ENCODE measurements around the gene ERP29. TPM values are rescaled to one million over a fixed set of nuclear protein-coding genes. Genes with fewer than 3 reads are reported as not detected.
"Not testable (repeated sequence)": the region's sequence is repeated elsewhere in the genome, so short reads cannot be mapped to it uniquely, and the experiment has no call there.

ERP29 gene
- total RNA-seq, 1 donor from 2014 or later: 56.6 TPM

DNA sequence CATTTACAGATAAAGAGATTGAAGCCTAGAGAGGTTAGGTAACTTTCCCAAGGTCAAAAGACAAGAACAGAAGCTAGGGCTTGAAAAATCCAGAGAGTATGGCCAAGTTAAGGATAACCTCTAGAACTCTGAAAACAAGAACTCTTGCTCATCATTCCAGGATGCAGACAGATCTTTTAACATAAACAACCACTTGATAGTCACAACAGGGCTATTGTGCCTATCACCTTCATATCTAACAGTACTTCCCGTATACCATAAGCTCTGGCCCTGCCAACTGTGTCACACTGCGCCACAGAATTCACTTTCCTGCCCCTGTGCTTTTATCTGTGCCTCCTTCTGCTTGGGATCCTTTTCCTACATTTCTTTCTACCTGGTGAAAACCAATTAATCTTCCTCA is 18.2 kb downstream of the ERP29 start:
- no peaks in the 10 kb centered on the region for H3K27me3 Mint-ChIP-seq
- H3K9me3 Mint-ChIP-seq: no peaks in the 10 kb centered on the region
- intact Hi-C loops (cut with micrococcal nuclease): no loop called here
- no peak overlapping the region for H3K4me3 Mint-ChIP-seq
- H3K27ac Mint-ChIP-seq: peak overlapping the region; percentile 19
- DNase-seq: no peak
- peaks cover 56% of the 10 kb centered on the region for H3K36me3 Mint-ChIP-seq (ENCODE audit: low read depth)
- H3K4me1 Mint-ChIP-seq: peaks cover 12% of the 10 kb centered on the region

GRCh38 chr12:112032292-112032691 is 19.1 kb downstream of the ERP29 start:
- Mint-ChIP-seq H3K4me1 (peaks cover 10% of the 10 kb centered on the region), H3K4me3 (no peak overlapping the region), H3K27ac (peak overlapping the region; percentile 35), H3K27me3 (no peaks in the 10 kb centered on the region), H3K9me3 (no peaks in the 10 kb centered on the region), H3K36me3 (ENCODE audit: low read depth) (peaks cover 59% of the 10 kb centered on the region)
- no peak for DNase-seq
- intact Hi-C loops (cut with micrococcal nuclease): no loop called here

- no peak for DNase-seq
- Mint-ChIP-seq H3K27me3 (no peaks in the 10 kb centered on the region), H3K27ac (no peak overlapping the region), H3K4me3 (no peak overlapping the region), H3K4me1 (peaks cover 3% of the 10 kb centered on the region), H3K36me3 (ENCODE audit: low read depth) (peaks cover 63% of the 10 kb centered on the region), H3K9me3 (no peaks in the 10 kb centered on the region)
- intact Hi-C loops (cut with micrococcal nuclease): no loop called here
These were observed 22.1 kb downstream of the ERP29 start for GRCh38 chr12:112035219-112035785.

- H3K4me3 Mint-ChIP-seq; DNase-seq; H3K27me3 Mint-ChIP-seq; intact Hi-C loops (cut with micrococcal nuclease); H3K27ac Mint-ChIP-seq; H3K4me1 Mint-ChIP-seq; H3K9me3 Mint-ChIP-seq: not testable (repeated sequence)
- H3K36me3 Mint-ChIP-seq (ENCODE audit: low read depth): peaks cover 58% of the 10 kb centered on the region
These were observed 23.4 kb downstream of the ERP29 start for GRCh38 chr12:112036614-112037013.

- H3K4me3 Mint-ChIP-seq: no peak overlapping the region
- no peaks in the 10 kb centered on the region for H3K9me3 Mint-ChIP-seq
- H3K4me1 Mint-ChIP-seq: peaks cover 6% of the 10 kb centered on the region
- intact Hi-C loops (cut with micrococcal nuclease): no loop called here
- DNase-seq: no peak
- H3K36me3 Mint-ChIP-seq (ENCODE audit: low read depth): peaks cover 55% of the 10 kb centered on the region
- peak overlapping the region; percentile 22 for H3K27ac Mint-ChIP-seq
- no peaks in the 10 kb centered on the region for H3K27me3 Mint-ChIP-seq
These were observed 32.8 kb downstream of the ERP29 start for GRCh38 chr12:112046003-112046402.

DNA sequence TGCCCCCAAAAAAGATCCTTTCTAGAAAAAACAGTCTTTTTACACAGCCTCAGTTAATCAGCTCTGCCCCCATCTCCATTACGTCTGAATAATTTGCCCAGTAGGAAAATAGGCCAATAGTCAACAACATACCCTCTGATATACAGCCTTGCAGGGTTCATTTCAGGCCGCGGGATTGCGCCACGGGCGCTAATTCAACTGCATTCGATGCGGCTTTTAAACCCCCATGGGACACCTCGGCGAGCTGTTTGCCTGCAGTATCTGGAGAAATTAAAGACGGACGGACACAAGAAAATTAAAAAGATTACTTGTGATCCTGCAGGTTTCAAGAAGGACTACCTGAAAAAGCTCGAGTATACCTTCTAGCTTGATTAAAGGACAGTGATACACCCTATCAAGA is 36.1 kb downstream of the ERP29 start:
- intact Hi-C loops (cut with micrococcal nuclease): no loop called here
- Mint-ChIP-seq H3K36me3 (ENCODE audit: low read depth) (peaks cover 61% of the 10 kb centered on the region), H3K27me3 (no peaks in the 10 kb centered on the region)

DNA sequence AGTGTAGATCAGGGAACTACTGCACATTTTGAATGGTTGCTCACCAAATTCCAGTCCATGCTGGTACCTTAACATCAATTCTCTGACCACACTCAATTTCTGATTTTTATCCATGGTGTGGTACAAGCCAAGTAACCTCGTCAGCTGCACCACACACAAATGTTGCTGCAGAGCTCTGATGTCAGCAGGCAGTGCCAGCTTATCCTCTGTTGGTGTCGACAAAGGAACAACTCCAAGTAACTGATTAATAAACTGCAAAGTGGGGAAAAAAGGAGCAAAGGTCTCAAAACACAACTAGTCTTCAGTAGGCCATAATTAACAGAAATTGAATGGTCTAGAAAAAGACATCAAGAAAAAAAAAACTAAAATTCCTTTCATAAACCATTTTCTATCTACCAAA is 47.9 kb downstream of the ERP29 start:
- H3K9me3 Mint-ChIP-seq: no peaks in the 10 kb centered on the region
- no peak overlapping the region for H3K4me3 Mint-ChIP-seq
- DNase-seq: no peak
- intact Hi-C loops (cut with micrococcal nuclease): no loop called here
- H3K4me1 Mint-ChIP-seq: no peaks in the 10 kb centered on the region
- no peak overlapping the region for H3K27ac Mint-ChIP-seq
- H3K36me3 Mint-ChIP-seq (ENCODE audit: low read depth): peaks cover 53% of the 10 kb centered on the region
- no peaks in the 10 kb centered on the region for H3K27me3 Mint-ChIP-seq

More for the DNA sequence above, 36.1 kb downstream of the ERP29 start:
- Mint-ChIP-seq H3K27ac (no peak overlapping the region), H3K4me3 (no peak overlapping the region), H3K4me1 (peaks cover 10% of the 10 kb centered on the region), H3K9me3 (no peaks in the 10 kb centered on the region)
- no peak for DNase-seq

GRCh38 chr12:112063273-112063672 is 50.0 kb downstream of the ERP29 start:
- Mint-ChIP-seq H3K9me3 (no peaks in the 10 kb centered on the region), H3K36me3 (ENCODE audit: low read depth) (peaks cover 56% of the 10 kb centered on the region), H3K27ac (no peak overlapping the region), H3K27me3 (no peaks in the 10 kb centered on the region), H3K4me1 (no peaks in the 10 kb centered on the region), H3K4me3 (no peak overlapping the region)
- intact Hi-C loops (cut with micrococcal nuclease): no loop called here
- DNase-seq: no peak

- H3K27ac Mint-ChIP-seq: peak overlapping the region; percentile 43
- H3K9me3 Mint-ChIP-seq: no peaks in the 10 kb centered on the region
- no peak for DNase-seq
- H3K4me1 Mint-ChIP-seq: no peaks in the 10 kb centered on the region
- peaks cover 56% of the 10 kb centered on the region for H3K36me3 Mint-ChIP-seq (ENCODE audit: low read depth)
- H3K27me3 Mint-ChIP-seq: no peaks in the 10 kb centered on the region
- H3K4me3 Mint-ChIP-seq: no peak overlapping the region
- intact Hi-C loops (cut with micrococcal nuclease): no loop called here
These were observed 53.3 kb downstream of the ERP29 start for GRCh38 chr12:112066566-112066965.

Other genes with a start within 250 kb of the ERP29 start
- 0.09 and 0.21 TPM in 2 replicates for gene ALDH2, start 246.5 kb upstream of the ERP29 start, total RNA-seq
- 76.0 and 80.2 TPM in 2 replicates for gene MAPKAPK5, start 171.2 kb upstream of the ERP29 start, total RNA-seq
- 9.7 and 11.1 TPM in 2 replicates for gene TMEM116, start 261 bp upstream of the ERP29 start, total RNA-seq
- gene NAA25, start 95.4 kb downstream of the ERP29 start, total RNA-seq: 60.0 and 62.1 TPM in 2 replicates
- 45.6 and 48.3 TPM in 2 replicates for gene TRAFD1, start 112.1 kb downstream of the ERP29 start, total RNA-seq

Data from activated CD4-positive, alpha-beta T cell treated with anti-CD3 and anti-CD28 coated beads, Interleukin-2, amount 10 ng/mL, durations not matched to agents 24 days and 14 days (primary cell).